H1 (cell line): ENCODE results near the gene P2RX6. TPM values are rescaled to one million over a fixed set of nuclear protein-coding genes. Genes with fewer than 3 reads are reported as not detected.

Source experiments
- CTCF ChIP-seq, 3 experiments: IDR thresholded peaks; 1 replicate in 2 of 3; 2 replicates in 1 of 3; pipeline versions ENCODE4 v1.5.1 to v1.6.1; 2011; ENCODE audit warnings: low read length in 3 of 3, mild to moderate bottlenecking in 3 of 3, inconsistent platforms in 2 of 3, low read depth in 1 of 3, moderate library complexity in 1 of 3; ENCODE audit not compliant: insufficient read depth in 1 of 3; ENCODE audit errors: control extremely low read depth in 1 of 3
- KDM5A ChIP-seq: fragments of 200-600 bp; IDR thresholded peaks from 2 replicates; pipeline ENCODE4 v1.7.1; 2012; ENCODE audit warnings: mild to moderate bottlenecking, low read length, inconsistent platforms, mixed read lengths
- polyA plus RNA-seq, 7 experiments: library from polyadenylated mRNA; depleted of rRNA in 3 of 7; stranded (reverse) in 5 of 7; unstranded in 2 of 7; fragments of >200 nt in 5 of 7; fragments of 200-250 nt in 2 of 7; gene quantifications; 1 replicate in 5 of 7; 2 replicates in 1 of 7; 4 replicates in 1 of 7; pipeline versions ENCODE4 v1.2.1 to v1.2.3, GENCODE V29; 2011 to 2013; ENCODE audit warnings: missing spikeins in 2 of 7, mixed read lengths in 2 of 7
- total RNA-seq: library from RNA; stranded (reverse); fragmentation: NEBNext Ultra II Directional; extraction: Animal tissue kit (Norgen Biotek cat#: 25700); gene quantifications from 2 replicates; pipeline ENCODE4 v1.2.1, GENCODE V29; 2021

P2RX6 gene
- total and polyA plus RNA-seq, 2 of the 8 experiments (the other 6 are each of a cell fraction or from before 2014, with no cell fraction given) = 0.09 TPM; not detected in 1

- TF ChIP-seq CTCF (IDR thresholded peaks at IDR 0.05; ENCODE audit: control extremely low read depth in 1 of 3, insufficient read depth in 1 of 3, low read depth in 1 of 3, low read length in 3 of 3) = peak in 2 of 3 experiments; percentile 2 to 7; a peak in 1 of 4 replicates
- TF ChIP-seq KDM5A = no peak
These were observed 26.2 kb upstream of the P2RX6 start (continued) for GRCh38 chr22:20988573-20989322.
